Measurements from ENCODE around the gene ADGRF5.

ADGRF5 gene, protein sequence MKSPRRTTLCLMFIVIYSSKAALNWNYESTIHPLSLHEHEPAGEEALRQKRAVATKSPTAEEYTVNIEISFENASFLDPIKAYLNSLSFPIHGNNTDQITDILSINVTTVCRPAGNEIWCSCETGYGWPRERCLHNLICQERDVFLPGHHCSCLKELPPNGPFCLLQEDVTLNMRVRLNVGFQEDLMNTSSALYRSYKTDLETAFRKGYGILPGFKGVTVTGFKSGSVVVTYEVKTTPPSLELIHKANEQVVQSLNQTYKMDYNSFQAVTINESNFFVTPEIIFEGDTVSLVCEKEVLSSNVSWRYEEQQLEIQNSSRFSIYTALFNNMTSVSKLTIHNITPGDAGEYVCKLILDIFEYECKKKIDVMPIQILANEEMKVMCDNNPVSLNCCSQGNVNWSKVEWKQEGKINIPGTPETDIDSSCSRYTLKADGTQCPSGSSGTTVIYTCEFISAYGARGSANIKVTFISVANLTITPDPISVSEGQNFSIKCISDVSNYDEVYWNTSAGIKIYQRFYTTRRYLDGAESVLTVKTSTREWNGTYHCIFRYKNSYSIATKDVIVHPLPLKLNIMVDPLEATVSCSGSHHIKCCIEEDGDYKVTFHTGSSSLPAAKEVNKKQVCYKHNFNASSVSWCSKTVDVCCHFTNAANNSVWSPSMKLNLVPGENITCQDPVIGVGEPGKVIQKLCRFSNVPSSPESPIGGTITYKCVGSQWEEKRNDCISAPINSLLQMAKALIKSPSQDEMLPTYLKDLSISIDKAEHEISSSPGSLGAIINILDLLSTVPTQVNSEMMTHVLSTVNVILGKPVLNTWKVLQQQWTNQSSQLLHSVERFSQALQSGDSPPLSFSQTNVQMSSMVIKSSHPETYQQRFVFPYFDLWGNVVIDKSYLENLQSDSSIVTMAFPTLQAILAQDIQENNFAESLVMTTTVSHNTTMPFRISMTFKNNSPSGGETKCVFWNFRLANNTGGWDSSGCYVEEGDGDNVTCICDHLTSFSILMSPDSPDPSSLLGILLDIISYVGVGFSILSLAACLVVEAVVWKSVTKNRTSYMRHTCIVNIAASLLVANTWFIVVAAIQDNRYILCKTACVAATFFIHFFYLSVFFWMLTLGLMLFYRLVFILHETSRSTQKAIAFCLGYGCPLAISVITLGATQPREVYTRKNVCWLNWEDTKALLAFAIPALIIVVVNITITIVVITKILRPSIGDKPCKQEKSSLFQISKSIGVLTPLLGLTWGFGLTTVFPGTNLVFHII (N-terminal part only)

GRCh38 chr6:46921731-46922130 lies at the start of gene ADGRF5:
Gene ADGRF5, minus strand, starts transcription at chr6:46921938. Its CDS starts 15,176 bp downstream, at chr6:46906762.
- Histone ChIP-seq H3K9ac (ENCODE audit: insufficient read length, low read depth) (no peak within 1 kb of the TSS), H3K4me3 (ENCODE audit: insufficient read length, low read depth) (no peak within 1 kb of the TSS)
- no peak for DNase-seq (ENCODE audit: low read depth, low spot score)

DNA sequence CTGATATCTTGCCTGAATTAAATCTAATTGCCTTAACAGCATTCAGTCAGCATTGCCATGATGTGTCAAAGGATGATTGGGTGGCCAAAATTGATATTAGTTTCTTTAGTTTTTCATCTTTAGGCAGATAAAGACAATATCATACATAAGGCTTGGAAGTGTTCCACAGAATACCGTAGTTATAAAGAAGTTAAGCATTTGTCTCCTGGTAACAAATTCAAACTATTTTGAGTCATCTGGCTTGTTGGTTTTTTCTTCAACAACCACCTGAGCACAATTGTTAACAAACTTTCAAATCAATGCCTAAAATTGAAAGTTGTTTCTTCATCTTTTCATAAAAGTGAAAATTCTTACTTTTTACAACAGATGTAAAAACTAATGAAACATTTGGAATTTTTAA lies 47.5 kb upstream of the ADGRF5 start:
- Histone ChIP-seq H3K36me3 (ENCODE audit: insufficient read depth, insufficient read length, low read length) (no peaks in the 10 kb centered on the region), H3K4me1 (ENCODE audit: insufficient read depth, insufficient read length) (no peaks in the 10 kb centered on the region), H3K4me3 (ENCODE audit: insufficient read length, low read depth) (no peak overlapping the region), H3K9me3 (ENCODE audit: insufficient read depth, low read length) (no peaks in the 10 kb centered on the region), H3K9ac (ENCODE audit: insufficient read length, low read depth) (no peak overlapping the region), H3K27me3 (ENCODE audit: insufficient read depth, insufficient read length) (no peaks in the 10 kb centered on the region)
- no peak for TF ChIP-seq SUZ12 (IDR thresholded peaks at IDR 0.05; ENCODE audit: extremely low read depth, insufficient read depth, insufficient read length)
- no peak for TF ChIP-seq ZNF274 (IDR thresholded peaks at IDR 0.05; ENCODE audit: low read depth, low read length)
- no peak for TF ChIP-seq YY1 (IDR thresholded peaks at IDR 0.05; ENCODE audit: insufficient read depth, insufficient read length)
- DNase-seq (ENCODE audit: low read depth, low spot score) = no peak

More at GRCh38 chr6:46921731-46922130, at the start of gene ADGRF5:
- Histone ChIP-seq H3K27me3 (ENCODE audit: insufficient read depth, insufficient read length) (no peaks in the 10 kb centered on the region), H3K9me3 (ENCODE audit: insufficient read depth, low read length) (no peaks in the 10 kb centered on the region), H3K4me1 (ENCODE audit: insufficient read depth, insufficient read length) (no peaks in the 10 kb centered on the region), H3K36me3 (ENCODE audit: insufficient read depth, insufficient read length, low read length) (no peaks in the 10 kb centered on the region)
- TF ChIP-seq SUZ12 (IDR thresholded peaks at IDR 0.05; ENCODE audit: extremely low read depth, insufficient read depth, insufficient read length) (no peak), ZNF274 (IDR thresholded peaks at IDR 0.05; ENCODE audit: low read depth, low read length) (no peak), YY1 (IDR thresholded peaks at IDR 0.05; ENCODE audit: insufficient read depth, insufficient read length) (no peak)

GRCh38 chr6:46967826-46968349 lies 46.1 kb upstream of the ADGRF5 start:
- Histone ChIP-seq H3K36me3 (ENCODE audit: insufficient read depth, insufficient read length, low read length) (no peaks in the 10 kb centered on the region), H3K4me3 (ENCODE audit: insufficient read length, low read depth) (no peak overlapping the region), H3K9me3 (ENCODE audit: insufficient read depth, low read length) (no peaks in the 10 kb centered on the region), H3K27me3 (ENCODE audit: insufficient read depth, insufficient read length) (no peaks in the 10 kb centered on the region), H3K4me1 (ENCODE audit: insufficient read depth, insufficient read length) (no peaks in the 10 kb centered on the region), H3K9ac (ENCODE audit: insufficient read length, low read depth) (no peak overlapping the region)
- no peak for DNase-seq (ENCODE audit: low read depth, low spot score)
- no peak for TF ChIP-seq YY1 (IDR thresholded peaks at IDR 0.05; ENCODE audit: insufficient read depth, insufficient read length)
- no peak for TF ChIP-seq SUZ12 (IDR thresholded peaks at IDR 0.05; ENCODE audit: extremely low read depth, insufficient read depth, insufficient read length)
- TF ChIP-seq ZNF274 (IDR thresholded peaks at IDR 0.05; ENCODE audit: low read depth, low read length) = no peak

GRCh38 chr6:46964716-46965519 lies 43.2 kb upstream of the ADGRF5 start:
- Histone ChIP-seq H3K4me1 (ENCODE audit: insufficient read depth, insufficient read length) (no peaks in the 10 kb centered on the region), H3K27me3 (ENCODE audit: insufficient read depth, insufficient read length) (no peaks in the 10 kb centered on the region), H3K36me3 (ENCODE audit: insufficient read depth, insufficient read length, low read length) (no peaks in the 10 kb centered on the region), H3K9ac (ENCODE audit: insufficient read length, low read depth) (no peak overlapping the region), H3K9me3 (ENCODE audit: insufficient read depth, low read length) (no peaks in the 10 kb centered on the region), H3K4me3 (ENCODE audit: insufficient read length, low read depth) (no peak overlapping the region)
- no peak for TF ChIP-seq YY1 (IDR thresholded peaks at IDR 0.05; ENCODE audit: insufficient read depth, insufficient read length)
- TF ChIP-seq ZNF274 (IDR thresholded peaks at IDR 0.05; ENCODE audit: low read depth, low read length) = no peak
- TF ChIP-seq SUZ12 (IDR thresholded peaks at IDR 0.05; ENCODE audit: extremely low read depth, insufficient read depth, insufficient read length) = no peak
- DNase-seq (ENCODE audit: low read depth, low spot score) = no peak

DNA sequence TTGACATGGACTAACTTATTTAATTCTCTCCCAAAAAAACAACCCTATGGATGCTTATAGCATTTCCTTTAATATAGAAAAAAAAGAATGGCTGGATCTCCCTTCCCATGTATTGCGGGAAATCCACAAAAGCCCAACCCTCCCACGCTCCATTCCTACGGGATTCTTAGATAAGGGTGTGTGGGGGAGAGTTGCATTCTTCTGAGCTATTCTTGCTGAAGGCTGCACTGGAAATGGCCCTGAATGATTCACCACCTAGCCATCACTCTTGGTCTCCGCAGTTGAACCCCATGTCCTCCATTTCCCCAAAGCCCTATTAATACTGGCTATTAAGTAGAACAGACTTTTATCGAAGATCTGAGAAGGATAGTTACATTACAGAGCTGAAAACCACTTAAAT lies 41.9 kb upstream of the ADGRF5 start:
- Histone ChIP-seq H3K9me3 (ENCODE audit: insufficient read depth, low read length) (no peaks in the 10 kb centered on the region), H3K4me3 (ENCODE audit: insufficient read length, low read depth) (no peak overlapping the region), H3K4me1 (ENCODE audit: insufficient read depth, insufficient read length) (no peaks in the 10 kb centered on the region), H3K27me3 (ENCODE audit: insufficient read depth, insufficient read length) (no peaks in the 10 kb centered on the region), H3K9ac (ENCODE audit: insufficient read length, low read depth) (no peak overlapping the region), H3K36me3 (ENCODE audit: insufficient read depth, insufficient read length, low read length) (no peaks in the 10 kb centered on the region)
- no peak for DNase-seq (ENCODE audit: low read depth, low spot score)
- no peak for TF ChIP-seq YY1 (IDR thresholded peaks at IDR 0.05; ENCODE audit: insufficient read depth, insufficient read length)

DNA sequence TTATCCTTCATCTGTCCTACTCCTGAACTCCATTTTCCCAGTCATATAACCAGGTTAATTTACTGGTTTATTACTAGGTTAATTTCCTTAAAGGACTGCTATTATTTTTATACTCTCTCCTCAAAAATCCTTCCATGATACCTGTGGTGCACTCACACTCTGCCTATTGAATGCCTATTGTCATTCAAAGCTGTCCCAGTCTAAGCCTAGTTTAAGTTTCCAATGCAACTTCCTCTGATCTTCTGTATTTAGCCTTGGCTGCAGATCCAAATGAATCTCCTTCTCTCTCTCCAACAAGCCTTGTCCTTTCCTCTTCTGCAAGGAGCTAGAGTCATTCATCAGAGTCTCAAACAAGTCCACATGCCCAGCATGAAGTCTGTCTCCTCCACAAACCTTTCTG lies 41.3 kb upstream of the ADGRF5 start:
- no peaks in the 10 kb centered on the region for H3K4me1 ChIP-seq (ENCODE audit: insufficient read depth, insufficient read length)
- H3K4me3 ChIP-seq (ENCODE audit: insufficient read length, low read depth) = no peak overlapping the region
- no peaks in the 10 kb centered on the region for H3K9me3 ChIP-seq (ENCODE audit: insufficient read depth, low read length)
- H3K36me3 ChIP-seq (ENCODE audit: insufficient read depth, insufficient read length, low read length) = no peaks in the 10 kb centered on the region
- TF ChIP-seq SUZ12 (IDR thresholded peaks at IDR 0.05; ENCODE audit: extremely low read depth, insufficient read depth, insufficient read length) = no peak
- TF ChIP-seq YY1 (IDR thresholded peaks at IDR 0.05; ENCODE audit: insufficient read depth, insufficient read length) = no peak
- TF ChIP-seq ZNF274 (IDR thresholded peaks at IDR 0.05; ENCODE audit: low read depth, low read length) = no peak
- no peaks in the 10 kb centered on the region for H3K27me3 ChIP-seq (ENCODE audit: insufficient read depth, insufficient read length)
- no peak overlapping the region for H3K9ac ChIP-seq (ENCODE audit: insufficient read length, low read depth)
- DNase-seq (ENCODE audit: low read depth, low spot score) = no peak
